A673 (cell line): Measurements from ENCODE around the gene FRAT1. TPM values are rescaled to one million over a fixed set of nuclear protein-coding genes. Genes with fewer than 3 reads are reported as not detected.
"Not testable (repeated sequence)": the region's sequence is repeated elsewhere in the genome, so short reads cannot be mapped to it uniquely, and the experiment has no call there.

Experiments
- BruUV-seq: library from RNA; stranded (reverse); fragments of 400-500 nt; replicated peaks from 2 replicates; lab custom pipeline; 2021; lab: Mats Ljungman, UMichigan
- CTCF ChIA-PET: fragments of 300-600 bp; sonication (Branson Sonifier 250); formaldehyde crosslinking; loops from one replicate; lab custom pipeline; 2022; ENCODE audit warnings: antibody characterized with exemption; lab: Charles Lee
- POLR2A ChIA-PET: fragments of 300-600 bp; sonication (Branson Sonifier 250); formaldehyde crosslinking; loops from one replicate; lab custom pipeline; 2022; ENCODE audit warnings: antibody characterized with exemption; ENCODE audit not compliant: low non-redundant PET; lab: Charles Lee
- DNase-seq: peaks from one replicate; pipeline ENCODE4 v3.0.0-alpha.2; 2015; ENCODE audit warnings: low spot score
- H3K27ac ChIP-seq: fragments of 200-600 bp; sonication (generic); 2 replicates; pipeline ENCODE4 v1.5.1; 2016; ENCODE audit warnings: mixed run types, low read depth, mild to moderate bottlenecking, mixed read lengths, antibody characterized with exemption, low read length; ENCODE audit not compliant: poor library complexity, severe bottlenecking
- H3K27me3 ChIP-seq: fragments of 200-600 bp; sonication (generic); replicated peaks from 2 replicates; pipeline ENCODE4 v1.6.1; 2017; ENCODE audit warnings: mixed run types, low read depth, mild to moderate bottlenecking, mixed read lengths, antibody characterized with exemption, low read length; ENCODE audit not compliant: insufficient read depth, poor library complexity
- H3K36me3 ChIP-seq: fragments of 200-600 bp; sonication (generic); 2 replicates; pipeline ENCODE4 v1.6.1; 2016; ENCODE audit warnings: mixed run types, mild to moderate bottlenecking, mixed read lengths, antibody characterized with exemption, low read length; ENCODE audit not compliant: insufficient read depth, poor library complexity, severe bottlenecking
- H3K4me1 ChIP-seq: fragments of 200-600 bp; sonication (generic); 2 replicates; pipeline ENCODE4 v1.6.1; 2017; ENCODE audit warnings: mixed run types, mild to moderate bottlenecking, mixed read lengths, antibody characterized with exemption, low read length; ENCODE audit not compliant: insufficient read depth, poor library complexity, severe bottlenecking
- H3K4me3 ChIP-seq: fragments of 200-600 bp; sonication (generic); 2 replicates; pipeline ENCODE4 v1.5.1; 2016; ENCODE audit warnings: low read depth, mixed run types, mild to moderate bottlenecking, mixed read lengths, low read length; ENCODE audit not compliant: poor library complexity, severe bottlenecking
- H3K9me3 ChIP-seq: fragments of 200-600 bp; sonication (generic); 2 replicates; pipeline ENCODE4 v1.6.1; 2016; ENCODE audit warnings: mixed run types, low read depth, mild to moderate bottlenecking, mixed read lengths, antibody characterized with exemption, low read length; ENCODE audit not compliant: poor library complexity, severe bottlenecking
- CTCF ChIP-seq: fragments of 300-800, 200-600 bp; sonication (generic); conservative IDR thresholded peaks from 2 replicates; pipeline ENCODE4 v1.5.1; 2017; ENCODE audit warnings: low read depth, mild to moderate bottlenecking, antibody characterized with exemption, low read length, moderate library complexity, mixed read lengths
- EZH2 ChIP-seq: fragments of 200-600 bp; sonication (generic); IDR thresholded peaks from 2 replicates; pipeline ENCODE4 v1.6.1; 2017; ENCODE audit warnings: borderline replicate concordance, low read depth, mild to moderate bottlenecking, mixed read lengths, antibody characterized with exemption, low read length; ENCODE audit not compliant: poor library complexity, severe bottlenecking
- intact Hi-C: fragments of 100-400 bp; cut with micrococcal nuclease; formaldehyde crosslinking; loops from one replicate; pipeline ENCODE4 v1.10.0; 2022; ENCODE audit not compliant: unreplicated experiment
- total RNA-seq: library from RNA; stranded (reverse); gene quantifications from 2 replicates; pipeline ENCODE4 v1.2.3, GENCODE V29; 2021

FRAT1 gene
- total RNA-seq, 1 experiment from 2014 or later = 0.45 TPM

- POLR2A ChIA-PET = no interaction called here
- BruUV-seq = no TSS peak
- TF ChIP-seq EZH2 (no peak), CTCF (no peak)
Measured at GRCh38 chr10:97279121-97279815, 39.8 kb upstream of the FRAT1 start.

GRCh38 chr10:97280783-97281182 lies 38.3 kb upstream of the FRAT1 start:
- Histone ChIP-seq H3K36me3 (no peaks in the 10 kb centered on the region), H3K4me3 (no peak overlapping the region), H3K27ac (no peak overlapping the region), H3K4me1 (peaks cover 21% of the 10 kb centered on the region), H3K27me3 (no peaks in the 10 kb centered on the region), H3K9me3 (no peaks in the 10 kb centered on the region)
- CTCF ChIA-PET = no interaction called here
- POLR2A ChIA-PET = no interaction called here
- TF ChIP-seq CTCF (no peak), EZH2 (no peak)
- DNase-seq = no peak
- no TSS peak for BruUV-seq
- intact Hi-C loops = no loop called here

More at GRCh38 chr10:97279121-97279815, 39.8 kb upstream of the FRAT1 start:
- DNase-seq = no peak
- Histone ChIP-seq H3K27me3 (no peaks in the 10 kb centered on the region), H3K9me3 (no peaks in the 10 kb centered on the region), H3K4me1 (peaks cover 21% of the 10 kb centered on the region), H3K27ac (peak overlapping the region; percentile 80), H3K36me3 (no peaks in the 10 kb centered on the region), H3K4me3 (no peak overlapping the region)
- intact Hi-C loops = loop anchor here (5.0 kb wide), 1 partner anchor 53 kb away; the partner anchor contains the start of gene FRAT2
- CTCF ChIA-PET = interaction anchor here (0.7 to 2.0 kb wide), 3 partner anchors 54 to 596 kb away, joined by 3 to 14 read pairs (median 4); no protein-coding TSS in a partner anchor

- CTCF ChIA-PET, H3K4me1 ChIP-seq, BruUV-seq, H3K9me3 ChIP-seq, intact Hi-C loops, DNase-seq, H3K4me3 ChIP-seq, POLR2A ChIA-PET, H3K27me3 ChIP-seq, H3K27ac ChIP-seq: not testable (repeated sequence)
- peaks cover 14% of the 10 kb centered on the region for H3K36me3 ChIP-seq
Measured at GRCh38 chr10:97290076-97290475, 29.0 kb upstream of the FRAT1 start.

- DNase-seq, BruUV-seq, H3K27me3 ChIP-seq, H3K27ac ChIP-seq, H3K9me3 ChIP-seq, POLR2A ChIA-PET, intact Hi-C loops, H3K4me1 ChIP-seq: not testable (repeated sequence)
- Histone ChIP-seq H3K36me3 (peaks cover 14% of the 10 kb centered on the region), H3K4me3 (peak overlapping the region; percentile 79)
- CTCF ChIA-PET = interaction anchor here (0.6 kb wide), 1 partner anchor 15 kb away, joined by 4 read pairs; no protein-coding TSS in a partner anchor
Measured at GRCh38 chr10:97290576-97291356, 28.3 kb upstream of the FRAT1 start.
